DOHH2 (cell line): ENCODE measurements around the gene PPP1CC.

Source experiments
- H3F3A ChIP-seq: fragments of 200-600 bp; sonication (generic), shearing (Covaris generic); 2 replicates; pipeline ENCODE4 v1.6.0; 2016; ENCODE audit warnings: antibody characterized with exemption, mild to moderate bottlenecking; ENCODE audit not compliant: control insufficient read depth, insufficient read depth
- H3K27ac ChIP-seq: fragments of 200-600 bp; sonication (generic); 2 replicates; pipeline ENCODE4 v1.5.1; 2014; ENCODE audit warnings: low read depth, mild to moderate bottlenecking, low read length, moderate library complexity
- H3K27me3 ChIP-seq: fragments of 200-600 bp; sonication (generic); 2 replicates; pipeline ENCODE4 v1.6.1; 2014; ENCODE audit warnings: mild to moderate bottlenecking, low read length, mixed read lengths; ENCODE audit not compliant: control insufficient read depth
- H3K36me3 ChIP-seq: fragments of 200-600 bp; sonication (generic); 2 replicates; pipeline ENCODE4 v1.6.1; 2014; ENCODE audit warnings: mild to moderate bottlenecking, low read length, moderate library complexity, mixed read lengths; ENCODE audit not compliant: control insufficient read depth
- H3K4me1 ChIP-seq: fragments of 200-600 bp; sonication (generic); 2 replicates; pipeline ENCODE4 v1.6.1; 2014; ENCODE audit warnings: mild to moderate bottlenecking, low read length, mixed read lengths; ENCODE audit not compliant: control insufficient read depth
- H3K4me2 ChIP-seq: fragments of 200-600 bp; sonication (generic); 2 replicates; pipeline ENCODE4 v1.6.0; 2014; ENCODE audit warnings: mild to moderate bottlenecking, low read length, moderate library complexity
- H3K4me3 ChIP-seq: fragments of 200-600 bp; sonication (generic); 2 replicates; pipeline ENCODE4 v1.5.1; 2014; ENCODE audit warnings: mild to moderate bottlenecking, low read length, mixed read lengths
- H3K79me2 ChIP-seq: fragments of 200-600 bp; sonication (generic); 2 replicates; pipeline ENCODE4 v1.6.1; 2014; ENCODE audit warnings: mild to moderate bottlenecking, low read length, mixed read lengths; ENCODE audit not compliant: control insufficient read depth
- H3K9me2 ChIP-seq: fragments of 200-600 bp; sonication (generic); replicated peaks from 2 replicates; pipeline ENCODE4 v1.6.1; 2014; ENCODE audit warnings: mild to moderate bottlenecking, low read length, mixed read lengths; ENCODE audit not compliant: control insufficient read depth
- H3K9me3 ChIP-seq: fragments of 200-600 bp; sonication (generic); 2 replicates; pipeline ENCODE4 v1.6.1; 2014; ENCODE audit warnings: antibody characterized with exemption, low read length, mixed read lengths; ENCODE audit not compliant: control insufficient read depth, insufficient read depth
- H4K20me1 ChIP-seq: fragments of 200-600 bp; sonication (generic); 2 replicates; pipeline ENCODE4 v1.6.0; 2014; ENCODE audit warnings: low read depth, mild to moderate bottlenecking, antibody characterized with exemption, low read length, moderate library complexity; ENCODE audit not compliant: control insufficient read depth, insufficient read depth
- EZH2phosphoT487 ChIP-seq: fragments of 200-600 bp; sonication (generic); IDR thresholded peaks from 2 replicates; pipeline ENCODE4 v1.6.1; 2017; ENCODE audit warnings: borderline replicate concordance, mild to moderate bottlenecking, antibody characterized with exemption, low read length, moderate library complexity, mixed read lengths
- TF ChIP-seq, protein P1 (sequence below): fragments of 200-600 bp; sonication (generic); IDR thresholded peaks from one replicate; pipeline ENCODE4 v1.5.1; 2014; ENCODE audit warnings: antibody characterized with exemption, mild to moderate bottlenecking, low read depth, low read length; ENCODE audit not compliant: poor library complexity, severe bottlenecking

PPP1CC gene

DNA sequence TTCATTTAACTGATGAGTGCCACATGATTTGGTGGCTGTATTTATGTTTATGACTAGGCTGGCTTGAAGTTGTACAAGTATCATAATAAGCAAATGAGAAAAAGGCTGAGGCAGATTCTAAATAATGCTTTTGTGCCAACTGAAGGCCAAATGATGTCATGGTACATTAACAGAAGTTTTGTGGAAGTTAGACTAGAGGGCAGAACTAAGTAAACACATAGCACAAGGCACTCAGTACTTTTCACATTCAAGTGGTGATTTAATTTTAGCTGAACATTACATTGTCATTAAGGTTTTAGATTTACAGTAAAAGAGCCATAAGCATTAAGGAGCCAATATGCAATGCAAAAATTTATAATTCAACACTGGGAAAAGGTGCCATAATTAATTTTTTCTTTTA, 21.1 kb downstream of the PPP1CC start:
- peaks cover 22% of the 10 kb centered on the region for H4K20me1 ChIP-seq
- H3K27ac ChIP-seq: no peak overlapping the region

DNA sequence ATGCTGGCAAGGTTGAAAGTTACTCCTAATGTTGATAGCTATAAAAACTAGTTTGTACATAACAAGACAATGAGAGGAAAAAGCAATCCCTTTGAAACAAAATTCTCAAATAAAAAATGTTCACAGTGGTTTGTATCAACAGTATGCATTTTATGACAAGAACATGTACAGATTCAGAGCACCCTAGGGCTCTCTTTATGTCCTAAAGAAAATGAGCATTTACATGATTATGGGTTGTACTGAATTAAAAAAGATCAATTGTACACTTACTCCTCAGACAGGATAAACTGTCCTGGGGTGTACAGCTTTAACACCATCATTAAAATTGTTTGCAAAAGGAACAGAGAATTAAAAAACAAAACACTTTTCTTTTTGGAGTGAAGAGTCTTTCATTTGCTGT, 22.2 kb downstream of the PPP1CC start:
- H3K27ac ChIP-seq: no peak overlapping the region
- TF ChIP-seq EZH2phosphoT487: no peak
- TF ChIP-seq, protein P1, sequence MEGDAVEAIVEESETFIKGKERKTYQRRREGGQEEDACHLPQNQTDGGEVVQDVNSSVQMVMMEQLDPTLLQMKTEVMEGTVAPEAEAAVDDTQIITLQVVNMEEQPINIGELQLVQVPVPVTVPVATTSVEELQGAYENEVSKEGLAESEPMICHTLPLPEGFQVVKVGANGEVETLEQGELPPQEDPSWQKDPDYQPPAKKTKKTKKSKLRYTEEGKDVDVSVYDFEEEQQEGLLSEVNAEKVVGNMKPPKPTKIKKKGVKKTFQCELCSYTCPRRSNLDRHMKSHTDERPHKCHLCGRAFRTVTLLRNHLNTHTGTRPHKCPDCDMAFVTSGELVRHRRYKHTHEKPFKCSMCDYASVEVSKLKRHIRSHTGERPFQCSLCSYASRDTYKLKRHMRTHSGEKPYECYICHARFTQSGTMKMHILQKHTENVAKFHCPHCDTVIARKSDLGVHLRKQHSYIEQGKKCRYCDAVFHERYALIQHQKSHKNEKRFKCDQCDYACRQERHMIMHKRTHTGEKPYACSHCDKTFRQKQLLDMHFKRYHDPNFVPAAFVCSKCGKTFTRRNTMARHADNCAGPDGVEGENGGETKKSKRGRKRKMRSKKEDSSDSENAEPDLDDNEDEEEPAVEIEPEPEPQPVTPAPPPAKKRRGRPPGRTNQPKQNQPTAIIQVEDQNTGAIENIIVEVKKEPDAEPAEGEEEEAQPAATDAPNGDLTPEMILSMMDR: no peak
- peaks cover 48% of the 10 kb centered on the region for H3K4me1 ChIP-seq
- peaks cover 46% of the 10 kb centered on the region for H3K79me2 ChIP-seq
- H3K9me2 ChIP-seq: no peaks in the 10 kb centered on the region
- no peaks in the 10 kb centered on the region for H3K9me3 ChIP-seq
- H3K36me3 ChIP-seq: peaks cover 93% of the 10 kb centered on the region
- H4K20me1 ChIP-seq: peaks cover 22% of the 10 kb centered on the region
- no peak overlapping the region for H3K4me3 ChIP-seq
- H3F3A ChIP-seq: peaks cover 53% of the 10 kb centered on the region
- no peak overlapping the region for H3K4me2 ChIP-seq
- H3K27me3 ChIP-seq: no peaks in the 10 kb centered on the region

More for the DNA sequence above, 21.1 kb downstream of the PPP1CC start:
- H3K9me2 ChIP-seq: no peaks in the 10 kb centered on the region
- peaks cover 56% of the 10 kb centered on the region for H3K79me2 ChIP-seq
- H3K27me3 ChIP-seq: no peaks in the 10 kb centered on the region
- no peak overlapping the region for H3K4me2 ChIP-seq
- H3K36me3 ChIP-seq: peaks cover 100% of the 10 kb centered on the region
- no peaks in the 10 kb centered on the region for H3K9me3 ChIP-seq
- peaks cover 49% of the 10 kb centered on the region for H3F3A ChIP-seq
- TF ChIP-seq, protein P1: no peak
- no peak overlapping the region for H3K4me3 ChIP-seq
- H3K4me1 ChIP-seq: peaks cover 48% of the 10 kb centered on the region

DNA sequence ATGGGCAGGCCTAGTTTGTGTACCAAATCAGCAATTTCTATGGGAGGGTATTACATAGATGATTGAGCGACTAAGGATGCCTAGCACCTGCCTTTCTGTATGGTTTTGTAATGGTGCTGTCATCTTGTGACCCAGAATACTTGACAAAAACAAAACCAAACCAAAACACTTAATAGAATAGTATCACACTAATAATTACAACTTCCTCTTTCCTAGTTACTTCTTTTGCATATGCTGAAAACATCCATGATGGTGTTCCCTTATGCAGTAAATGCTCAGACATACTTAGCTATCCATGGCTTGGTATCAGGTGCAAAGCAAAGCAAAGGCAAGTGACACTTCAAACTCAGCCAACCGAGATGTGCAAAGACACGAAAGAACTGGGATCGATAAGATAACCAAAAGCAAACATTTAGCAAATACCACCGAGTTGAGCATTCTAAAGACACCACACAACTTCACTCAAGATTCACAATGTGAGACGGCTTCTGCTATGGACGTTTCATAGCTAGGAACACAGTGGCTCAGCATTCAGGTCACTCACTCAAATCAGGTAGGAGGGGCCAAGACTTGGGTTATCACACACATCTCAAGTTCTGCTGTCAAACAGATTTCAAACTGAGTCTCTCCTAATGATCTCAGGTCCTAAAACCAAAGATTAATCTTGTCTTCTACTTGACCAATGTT, 24.3 kb downstream of the PPP1CC start:
- H3K27me3 ChIP-seq: no peaks in the 10 kb centered on the region
- H3K4me2 ChIP-seq: peak overlapping the region; percentile 49
- peaks cover 72% of the 10 kb centered on the region for H3K36me3 ChIP-seq
- no peak for TF ChIP-seq EZH2phosphoT487
- TF ChIP-seq, protein P1: no peak
- peak overlapping the region; percentile 14 for H3K4me3 ChIP-seq
- H3F3A ChIP-seq: peaks cover 55% of the 10 kb centered on the region
- H3K27ac ChIP-seq: peak overlapping the region; percentile 64
- peaks cover 22% of the 10 kb centered on the region for H4K20me1 ChIP-seq
- peaks cover 51% of the 10 kb centered on the region for H3K4me1 ChIP-seq
- peaks cover 30% of the 10 kb centered on the region for H3K79me2 ChIP-seq
- H3K9me3 ChIP-seq: no peaks in the 10 kb centered on the region
- no peaks in the 10 kb centered on the region for H3K9me2 ChIP-seq
